GM19240 (cell line): ENCODE data around the gene ZIM2.
"Not testable (repeated sequence)": the region's sequence is repeated elsewhere in the genome, so short reads cannot be mapped to it uniquely, and the experiment has no call there.

Experiments
- DNase-seq: peaks from one replicate; pipeline ENCODE4 v3.0.0; 2011; ENCODE audit warnings: low spot score; ENCODE audit not compliant: insufficient read length

The ZIM2 gene

DNA sequence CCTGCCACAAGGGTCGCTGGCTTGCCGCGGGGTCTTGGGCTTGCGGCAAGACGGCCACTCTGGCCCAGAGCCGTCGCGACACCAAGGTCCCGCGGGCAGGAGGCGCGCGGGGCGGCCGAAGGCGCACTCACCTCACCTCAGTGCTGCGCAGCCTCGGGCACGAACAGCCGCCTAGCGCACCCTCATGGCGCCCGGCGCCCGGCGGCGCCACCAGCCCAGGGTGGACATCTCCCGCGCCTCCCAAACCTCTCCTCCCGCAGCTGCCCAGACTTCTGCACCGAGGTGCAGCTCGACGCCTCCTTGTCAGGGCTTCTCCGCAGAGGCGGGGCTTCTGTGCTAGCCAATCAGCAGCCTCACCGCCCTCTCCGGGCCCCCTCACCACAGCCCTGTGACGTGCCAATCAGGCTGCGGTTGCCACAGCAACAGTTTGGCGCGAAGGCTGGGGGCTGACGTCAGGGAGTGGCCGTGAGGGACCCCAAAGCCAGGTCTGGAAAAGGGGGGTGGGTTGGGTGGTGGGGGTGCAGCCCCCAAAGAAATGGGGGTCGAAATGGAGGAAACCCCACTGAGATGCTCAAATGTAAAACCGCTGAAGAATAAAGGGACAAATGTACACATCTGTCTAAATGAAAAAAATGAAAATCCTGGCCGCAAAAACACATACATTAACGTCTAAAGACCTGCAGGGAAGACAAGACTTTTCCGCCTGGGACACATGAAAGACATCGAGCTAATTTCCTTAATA, at the start of gene ZIM2, which contains the start of gene PEG3:
TSS of gene ZIM2 (minus strand) at position 276 of the 742 bp plus-strand sequence. CDS start 16,449 bp downstream, outside the sequence.
TSS of gene PEG3 (minus strand) at position 276 of the 742 bp plus-strand sequence. CDS start 16,071 bp downstream, outside the sequence.
- no peak for DNase-seq

DNA sequence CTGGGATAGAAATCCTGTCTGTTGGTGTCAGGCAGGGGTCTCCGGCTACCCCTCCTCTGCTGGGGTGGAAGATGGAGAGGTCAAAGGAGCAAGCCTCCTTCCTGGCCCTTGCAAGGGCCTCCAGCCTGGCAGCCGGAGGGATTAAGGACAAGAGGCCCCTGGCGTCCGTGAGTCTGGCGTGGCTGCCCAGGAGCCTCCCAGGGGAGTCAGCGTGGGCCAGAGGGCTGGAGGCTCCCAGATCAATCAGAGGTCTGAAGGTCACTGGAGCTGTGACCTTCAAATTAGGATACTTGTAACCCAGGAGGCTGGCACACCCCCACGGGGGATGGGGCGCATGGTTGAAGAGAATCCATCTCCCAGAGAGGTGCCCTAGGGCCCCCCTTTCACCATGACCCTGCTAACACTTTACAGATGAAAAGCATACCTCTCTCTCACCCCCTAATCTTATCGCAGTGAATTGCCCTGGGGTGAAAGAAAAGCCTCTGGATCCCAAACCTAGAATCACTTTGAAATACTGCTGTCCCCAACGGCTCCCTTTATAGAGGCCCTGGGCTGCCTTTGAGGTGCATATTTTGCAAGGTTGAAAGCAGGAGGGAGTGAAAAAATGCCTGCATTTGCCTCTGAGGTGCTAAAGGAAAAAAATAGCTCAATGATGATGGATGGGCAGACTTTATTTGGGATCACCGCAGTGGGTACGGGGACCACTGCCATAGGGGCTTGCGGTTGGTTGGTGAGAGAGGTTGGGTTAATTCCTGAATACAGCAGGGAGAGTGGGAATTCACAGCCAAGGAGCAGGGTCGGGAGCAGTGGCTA, 44.9 kb upstream of the ZIM2 start:
- DNase-seq: no peak

- DNase-seq: no peak
Observed at GRCh38 chr19:56884441-56884840, 43.9 kb upstream of the ZIM2 start.

GRCh38 chr19:56880592-56881190, 40.2 kb upstream of the ZIM2 start:
- DNase-seq: no peak

GRCh38 chr19:56877069-56877715, 36.7 kb upstream of the ZIM2 start:
- DNase-seq: no peak

- DNase-seq: no peak
Observed at GRCh38 chr19:56875717-56876116, 35.2 kb upstream of the ZIM2 start.

- no peak for DNase-seq
Observed at GRCh38 chr19:56874530-56874929, 34.0 kb upstream of the ZIM2 start.

DNA sequence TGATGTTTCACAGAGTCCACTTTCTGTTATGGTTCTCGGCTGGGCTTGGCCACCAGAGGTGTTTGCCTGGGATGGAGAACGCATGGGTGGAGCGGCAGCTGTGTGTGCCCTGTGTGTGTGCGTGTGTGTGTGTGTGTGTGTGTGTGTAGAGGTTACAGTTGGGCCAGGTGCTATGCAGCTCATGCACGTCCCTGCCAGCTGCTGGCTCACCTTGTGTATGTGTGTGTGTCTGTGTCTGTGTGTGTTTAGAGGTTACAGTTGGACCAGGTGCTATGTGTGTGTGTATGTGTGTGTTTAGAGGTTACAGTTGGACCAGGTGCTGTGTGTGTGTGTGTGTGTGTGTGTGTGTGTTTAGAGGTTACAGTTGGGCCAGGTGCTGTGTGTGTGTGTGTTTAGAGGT, 33.0 kb upstream of the ZIM2 start:
- no peak for DNase-seq

GRCh38 chr19:56869886-56870285, 29.4 kb upstream of the ZIM2 start:
- no peak for DNase-seq

- DNase-seq: no peak
Observed at GRCh38 chr19:56868446-56868845, 27.9 kb upstream of the ZIM2 start.

DNA sequence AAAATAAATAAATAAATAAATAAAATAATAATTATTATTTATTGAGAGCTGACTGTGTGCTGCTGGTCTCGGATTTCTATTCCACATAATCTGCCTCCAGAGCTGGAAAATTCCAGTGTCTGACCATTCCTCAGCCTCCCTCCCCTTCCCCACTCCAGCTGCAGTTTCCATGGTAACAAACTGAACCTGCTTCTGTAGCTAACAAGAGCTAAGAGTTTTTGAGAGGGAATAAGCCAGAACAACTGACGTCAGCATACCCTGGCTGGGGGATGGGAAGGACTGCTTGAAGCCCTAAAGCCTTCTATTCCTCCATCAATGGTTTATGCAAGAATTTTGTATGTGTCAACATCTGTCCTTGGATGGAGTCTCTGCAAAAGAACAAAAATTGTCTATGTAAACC, 26.0 kb upstream of the ZIM2 start:
- no peak for DNase-seq

DNA sequence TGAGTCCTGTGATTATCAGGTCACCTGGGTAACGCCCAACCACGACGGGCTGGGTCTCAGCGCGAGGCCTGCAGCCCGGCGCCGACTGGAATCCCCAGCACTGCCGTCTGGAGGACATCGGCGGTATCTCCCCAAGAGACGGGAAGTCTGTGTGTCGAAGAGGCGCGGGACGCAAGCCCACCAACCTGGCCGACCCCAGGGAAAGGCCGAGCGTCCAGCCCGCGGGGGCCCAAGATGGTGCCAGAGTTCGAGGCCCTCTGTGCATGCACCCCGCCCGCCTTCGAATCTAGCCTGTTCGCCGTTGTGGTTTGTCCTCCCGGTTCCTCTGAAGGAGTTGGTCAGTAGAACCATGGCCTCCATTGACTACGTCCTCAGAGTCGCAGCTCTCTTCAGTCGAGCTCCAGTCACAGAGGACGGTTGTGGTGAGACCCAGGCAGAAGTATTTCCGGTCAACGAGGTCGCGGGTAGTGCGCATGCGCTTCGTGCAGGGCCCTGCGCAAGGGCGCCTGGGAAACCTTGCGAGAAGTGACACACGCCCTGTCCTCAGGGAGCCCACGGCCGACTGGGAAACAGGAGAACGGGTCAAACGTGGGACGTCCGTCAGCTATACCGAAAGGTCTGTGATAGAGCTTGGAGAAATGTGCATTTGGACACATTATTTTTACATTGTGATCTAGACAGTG, 24.1 kb upstream of the ZIM2 start:
- DNase-seq: no peak

DNA sequence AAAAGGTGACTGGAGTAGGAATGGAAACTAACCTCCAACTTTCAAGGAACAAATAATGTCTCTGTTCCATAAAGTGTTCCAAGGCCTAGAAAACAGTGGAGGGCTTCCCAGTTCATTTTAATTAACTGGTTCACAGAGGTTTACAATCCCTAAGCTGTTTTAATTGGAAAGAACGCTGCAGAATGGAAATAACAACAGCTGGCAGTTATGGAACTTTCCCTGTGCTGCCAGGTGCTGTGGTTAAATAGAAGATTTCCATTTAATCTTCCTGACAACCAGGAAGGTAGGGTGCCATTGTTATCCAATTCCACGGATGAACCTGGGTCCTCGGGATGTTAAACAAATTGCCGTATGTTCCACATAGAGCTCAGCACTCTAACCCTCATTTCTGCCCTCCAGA, 22.2 kb upstream of the ZIM2 start:
- no peak for DNase-seq

DNA sequence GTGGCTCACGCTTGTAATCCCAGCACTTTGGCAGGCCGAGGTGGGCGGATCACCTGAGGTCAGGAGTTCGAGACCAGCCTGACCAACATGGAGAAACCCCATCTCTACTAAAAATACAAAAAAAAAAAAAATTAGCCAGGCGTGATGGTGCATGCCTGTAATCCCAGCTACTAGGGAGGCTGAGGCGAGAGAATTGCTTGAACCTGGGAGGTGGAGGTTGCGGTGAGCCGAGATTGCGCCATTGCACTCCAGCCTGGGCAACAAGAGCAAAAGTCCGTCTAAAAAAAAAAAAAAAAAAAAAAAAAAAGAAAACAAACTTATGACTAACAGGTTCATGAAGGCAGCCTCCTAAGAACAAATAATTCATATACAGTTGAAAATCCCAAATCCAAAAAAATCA, 19.9 kb upstream of the ZIM2 start:
- DNase-seq: not testable (repeated sequence)

DNA sequence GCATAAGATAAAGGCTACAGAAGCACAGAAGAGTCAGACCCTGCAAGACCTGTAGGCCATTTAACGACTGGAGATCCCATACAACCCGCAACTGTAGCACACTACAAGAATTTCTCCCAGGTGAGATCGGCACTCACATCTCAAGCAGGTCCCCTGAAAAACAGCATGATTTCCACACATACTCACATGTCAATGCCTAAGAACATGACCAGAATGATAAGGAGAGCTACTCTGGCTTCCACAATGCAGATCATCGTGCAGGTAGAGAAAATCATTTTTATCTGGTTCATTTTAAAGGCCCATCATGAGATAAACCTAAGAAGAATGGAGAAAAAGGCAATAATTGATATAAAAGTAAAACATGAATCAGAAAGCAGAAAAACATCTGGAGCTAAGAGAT, 17.5 kb upstream of the ZIM2 start:
- DNase-seq: no peak

DNA sequence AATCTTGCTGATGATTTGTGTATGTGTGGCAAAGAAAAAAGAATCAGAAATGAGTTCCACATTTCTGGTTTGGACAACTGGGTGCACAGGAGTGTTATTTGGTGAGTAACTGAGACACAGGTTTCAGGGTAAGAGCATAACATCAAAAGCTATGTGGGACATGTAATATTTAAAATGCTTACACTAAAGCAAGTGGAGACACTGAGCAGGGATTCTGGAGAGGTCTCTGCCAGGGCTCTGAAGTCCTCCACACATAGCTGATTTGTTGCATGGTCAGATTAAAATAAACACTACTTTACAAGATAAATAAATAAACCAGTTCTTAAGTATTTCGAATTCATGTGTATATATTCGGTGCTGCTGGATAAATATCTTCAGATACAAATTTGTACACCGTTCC, 16.3 kb upstream of the ZIM2 start:
- no peak for DNase-seq

GRCh38 chr19:56852361-56852760, 11.8 kb upstream of the ZIM2 start:
- DNase-seq: not testable (repeated sequence)

GRCh38 chr19:56848166-56848565, 7.6 kb upstream of the ZIM2 start:
- no peak for DNase-seq

DNA sequence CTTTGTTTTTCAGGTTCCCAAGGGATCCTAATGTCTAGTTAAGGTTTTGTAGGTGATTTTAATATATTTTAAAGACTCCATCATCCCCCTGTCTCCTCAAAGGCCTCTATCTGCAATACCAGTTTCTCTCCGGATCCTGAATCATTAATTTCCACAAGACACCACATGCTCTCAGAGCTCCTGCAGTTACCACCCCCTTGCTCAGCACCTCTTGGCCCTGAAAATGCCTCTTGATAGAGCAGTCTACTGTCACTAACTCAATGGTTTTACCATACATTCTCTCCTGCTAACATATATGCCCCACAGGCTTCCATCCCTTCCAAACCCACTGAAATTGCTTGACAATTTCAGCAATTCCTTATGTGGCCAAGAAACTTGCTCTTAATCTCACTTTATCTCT, 1.9 kb upstream of the ZIM2 start:
- no peak for DNase-seq

DNA sequence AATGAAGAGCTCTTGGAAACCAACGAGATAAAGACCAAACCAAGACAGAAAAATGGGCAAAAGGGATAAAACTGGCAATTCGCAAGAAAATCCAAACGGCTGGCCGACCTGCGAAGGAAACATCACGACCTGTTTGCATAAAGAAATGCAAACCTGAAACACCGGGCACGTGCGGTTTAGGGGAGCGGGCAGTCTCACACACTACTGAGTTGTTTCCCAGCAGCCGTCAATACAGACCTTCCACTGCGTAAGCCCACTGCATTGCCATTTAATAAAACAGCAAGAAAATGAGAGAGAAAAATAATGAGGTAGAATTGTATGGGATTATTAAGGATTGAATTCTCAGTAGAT, 642 bp upstream of the ZIM2 start:
- DNase-seq: no peak
